Esophagus squamous epithelium (tissue), 4 donors: ENCODE measurements around the gene ITGB6.

Experiments used
- CTCF ChIP-seq, 6 experiments: fragments of 450-650 bp in 4 of 6; fragments of 200-600 bp in 2 of 6; sonication (generic) in 2 of 6; IDR thresholded peaks; one replicate each; pipeline ENCODE4 v1.5.1; 2016 to 2019; ENCODE audit warnings: antibody characterized with exemption in 6 of 6, mild to moderate bottlenecking in 4 of 6, moderate library complexity in 4 of 6
- POLR2A ChIP-seq, 4 donors: fragments of 450-650 bp; IDR thresholded peaks; one replicate each; pipeline ENCODE4 v1.6.1; 2017; ENCODE audit warnings: antibody characterized with exemption in 4 of 4, mild to moderate bottlenecking in 4 of 4, moderate library complexity in 3 of 4

GRCh38 chr2:160126315-160126714 lies 73.8 kb downstream of the ITGB6 start:
- no peak for TF ChIP-seq CTCF (IDR thresholded peaks at IDR 0.05)
- no peak for TF ChIP-seq POLR2A (IDR thresholded peaks at IDR 0.05)
